Measurements from ENCODE around the gene NRG3. TPM values are rescaled to one million over a fixed set of nuclear protein-coding genes. Genes with fewer than 3 reads are reported as not detected.

Gene NRG3
- total RNA-seq, 1 experiment from 2014 or later = 0.08 TPM

DNA sequence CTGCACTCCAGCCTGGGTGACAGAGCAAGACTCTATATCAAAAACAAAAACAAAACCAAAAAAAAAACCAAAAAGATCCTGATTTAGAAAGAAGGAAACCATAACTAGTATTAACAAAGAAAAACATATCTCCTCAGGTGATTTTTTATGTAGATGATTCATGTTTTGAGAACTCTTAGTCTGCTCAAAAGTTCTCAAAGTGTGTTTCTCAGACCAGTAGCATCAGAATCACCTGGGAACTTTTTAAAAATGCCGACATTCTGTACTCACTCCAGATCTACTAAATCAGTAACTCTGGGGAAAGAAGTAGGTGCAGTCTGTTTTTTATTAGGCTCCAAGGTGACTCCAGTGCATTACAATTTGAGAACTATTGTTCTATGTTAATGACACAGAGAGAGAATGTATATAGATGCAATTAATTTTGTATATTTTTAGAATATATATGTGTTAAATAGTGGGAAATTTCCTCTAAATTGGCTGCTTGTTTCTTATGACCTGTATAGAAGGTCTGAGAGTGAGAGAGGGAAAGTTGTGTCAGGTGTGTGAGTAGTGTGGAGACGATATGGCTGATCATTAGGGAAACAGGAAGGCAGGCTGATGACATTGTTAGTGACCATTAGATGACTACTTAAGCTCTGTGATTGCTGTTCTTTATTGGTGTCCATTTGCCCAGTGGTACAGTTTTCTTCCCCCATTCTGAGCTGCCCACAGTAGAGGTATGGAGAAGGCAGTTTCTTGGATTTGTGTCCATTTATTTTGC, 1075.0 kb downstream of the NRG3 start:
- ATAC-seq = no peak

GRCh38 chr10:82953331-82953730, 1078.3 kb downstream of the NRG3 start:
- no peak for DNase-seq (ENCODE audit: low read depth, low spot score)
- TF ChIP-seq SIN3A (IDR thresholded peaks at IDR 0.05; ENCODE audit: borderline replicate concordance, insufficient read depth, low read depth, low read length) = no peak
- no peak for TF ChIP-seq POLR2AphosphoS5 (IDR thresholded peaks at IDR 0.05; ENCODE audit: low read depth, low read length)
- no peak for TF ChIP-seq TCF7L2 (IDR thresholded peaks at IDR 0.05; ENCODE audit: low read depth, low read length)
- no peak for TF ChIP-seq CTCF (IDR thresholded peaks at IDR 0.05)
- no peak for TF ChIP-seq REST (IDR thresholded peaks at IDR 0.05; ENCODE audit: insufficient read depth in 1 of 2, low read depth in 2 of 2, low read length in 1 of 2)
- Histone ChIP-seq H3K36me3 (ENCODE audit: control insufficient read depth, insufficient read depth, low read length) (no peaks in the 10 kb centered on the region), H3K27me3 (ENCODE audit: control insufficient read depth, insufficient read depth, low read length) (no peaks in the 10 kb centered on the region), H3K4me3 (ENCODE audit: low read depth in 2 of 2, low read length in 2 of 2) (no peak overlapping the region), H3K4me1 (ENCODE audit: control insufficient read depth, insufficient read depth, low read length) (no peaks in the 10 kb centered on the region), H3K27ac (ENCODE audit: low read length) (no peak overlapping the region), H3K9me3 (ENCODE audit: control insufficient read depth, insufficient read depth, low read depth, low read length) (no peaks in the 10 kb centered on the region)
- ATAC-seq = no peak
- no TSS peak for BruUV-seq (replicated peaks)
- intact Hi-C loops (cut with micrococcal nuclease; ENCODE audit: unreplicated experiment) = no loop called here
- POLR2A ChIA-PET = no interaction called here
- in situ Hi-C loops (cut with HindIII; ENCODE audit: low pct_unique_long_range_greater_than_20kb, low sequenced_read_pairs) = no loop called here
- CTCF ChIA-PET = interaction anchor here (0.6 kb wide), 1 partner anchor 1286 kb away, joined by 3 read pairs; no protein-coding TSS in a partner anchor

More for the DNA sequence above, 1075.0 kb downstream of the NRG3 start:
- BruUV-seq (replicated peaks) = no TSS peak
- intact Hi-C loops (cut with micrococcal nuclease; ENCODE audit: unreplicated experiment) (no loop called here), in situ Hi-C loops (cut with HindIII; ENCODE audit: low pct_unique_long_range_greater_than_20kb, low sequenced_read_pairs) (no loop called here)
- H3K9me3 ChIP-seq (ENCODE audit: control insufficient read depth, insufficient read depth, low read depth, low read length) = no peaks in the 10 kb centered on the region
- H3K4me3 ChIP-seq (ENCODE audit: low read depth in 2 of 2, low read length in 2 of 2) = no peak overlapping the region
- no peak overlapping the region for H3K27ac ChIP-seq (ENCODE audit: low read length)
- H3K36me3 ChIP-seq (ENCODE audit: control insufficient read depth, insufficient read depth, low read length) = no peaks in the 10 kb centered on the region
- ChIA-PET CTCF (no interaction called here), POLR2A (no interaction called here)
- DNase-seq (ENCODE audit: low read depth, low spot score) = no peak
- no peaks in the 10 kb centered on the region for H3K27me3 ChIP-seq (ENCODE audit: control insufficient read depth, insufficient read depth, low read length)
- no peaks in the 10 kb centered on the region for H3K4me1 ChIP-seq (ENCODE audit: control insufficient read depth, insufficient read depth, low read length)
- no peak for TF ChIP-seq TCF7L2 (IDR thresholded peaks at IDR 0.05; ENCODE audit: low read depth, low read length)
- no peak for TF ChIP-seq POLR2AphosphoS5 (IDR thresholded peaks at IDR 0.05; ENCODE audit: low read depth, low read length)
- TF ChIP-seq SIN3A (IDR thresholded peaks at IDR 0.05; ENCODE audit: borderline replicate concordance, insufficient read depth, low read depth, low read length) = no peak
- no peak for TF ChIP-seq CTCF (IDR thresholded peaks at IDR 0.05)
- no peak for TF ChIP-seq REST (IDR thresholded peaks at IDR 0.05; ENCODE audit: insufficient read depth in 1 of 2, low read depth in 2 of 2, low read length in 1 of 2)

All from Panc1 (cell line).